Activated CD4-positive, CD25-positive, alpha-beta regulatory T cell treated with anti-CD3 and anti-CD28 coated beads, Interleukin-2, amount 50 U/mL, for 16 hours (primary cell): ENCODE measurements around the gene TOM1L2.

ENCODE experiments used
- DNase-seq: peaks from one replicate; pipeline ENCODE4 v3.0.0-alpha.2; 2020; ENCODE audit warnings: low read depth, low spot score

Gene TOM1L2

GRCh38 chr17:17994271-17995069, 22.3 kb upstream of the TOM1L2 start:
- no peak for DNase-seq

- no peak for DNase-seq
These were observed 21.7 kb upstream of the TOM1L2 start for GRCh38 chr17:17993852-17994251.

GRCh38 chr17:17993366-17993765, 21.2 kb upstream of the TOM1L2 start:
- no peak for DNase-seq

- no peak for DNase-seq
These were observed 18.1 kb upstream of the TOM1L2 start for GRCh38 chr17:17990282-17990681.

GRCh38 chr17:17989618-17990017, 17.4 kb upstream of the TOM1L2 start:
- DNase-seq: no peak

GRCh38 chr17:17989081-17989480, 16.9 kb upstream of the TOM1L2 start:
- no peak for DNase-seq

GRCh38 chr17:17988427-17988945, 16.3 kb upstream of the TOM1L2 start:
- DNase-seq: no peak

- no peak for DNase-seq
These were observed 15.7 kb upstream of the TOM1L2 start for GRCh38 chr17:17987901-17988300.

- no peak for DNase-seq
These were observed 15.1 kb upstream of the TOM1L2 start for GRCh38 chr17:17987187-17987896.

- DNase-seq: no peak
These were observed 13.4 kb upstream of the TOM1L2 start for GRCh38 chr17:17985555-17985954.

GRCh38 chr17:17985153-17985552, 13.0 kb upstream of the TOM1L2 start:
- no peak for DNase-seq

- no peak for DNase-seq
These were observed 11.6 kb upstream of the TOM1L2 start for GRCh38 chr17:17983776-17984175.

GRCh38 chr17:17983376-17983775, 11.2 kb upstream of the TOM1L2 start:
- no peak for DNase-seq

GRCh38 chr17:17982801-17983200, 10.6 kb upstream of the TOM1L2 start:
- no peak for DNase-seq

- DNase-seq: no peak
These were observed 9.1 kb upstream of the TOM1L2 start for GRCh38 chr17:17981330-17981729.

- DNase-seq: no peak
These were observed 7.6 kb upstream of the TOM1L2 start for GRCh38 chr17:17979778-17980177.

- DNase-seq: no peak
These were observed 6.6 kb upstream of the TOM1L2 start for GRCh38 chr17:17978481-17979424.

- DNase-seq: no peak
These were observed 4.9 kb upstream of the TOM1L2 start for GRCh38 chr17:17976931-17977570.

- no peak for DNase-seq
These were observed 3.2 kb upstream of the TOM1L2 start for GRCh38 chr17:17975436-17975835.

GRCh38 chr17:17972952-17973254, 703 bp upstream of the TOM1L2 start:
- no peak for DNase-seq

- DNase-seq: peak; percentile 6
These were observed 622 bp downstream of the TOM1L2 start for GRCh38 chr17:17971431-17972125.
